Neural progenitor cell (in vitro differentiated cells): ENCODE measurements around the gene CCSER1. TPM values are rescaled to one million over a fixed set of nuclear protein-coding genes. Genes with fewer than 3 reads are reported as not detected.

Experiments used
- DNase-seq: peaks from one replicate; pipeline ENCODE4 v3.0.0-alpha.2; 2016; ENCODE audit warnings: low spot score
- H2AFZ ChIP-seq: fragments of 200-600 bp; sonication (generic); replicated peaks from 2 replicates; pipeline ENCODE4 v1.6.1; 2016; ENCODE audit warnings: antibody characterized with exemption
- H3F3A ChIP-seq: fragments of 200-600 bp; sonication (generic); 2 replicates; pipeline ENCODE4 v1.6.1; 2016; ENCODE audit warnings: antibody characterized with exemption, low read depth
- H3K27ac ChIP-seq: fragments of 200-600 bp; sonication (generic); 2 replicates; pipeline ENCODE4 v1.5.1; 2016; ENCODE audit warnings: mild to moderate bottlenecking
- H3K27me3 ChIP-seq: fragments of 200-600 bp; sonication (generic); 2 replicates; pipeline ENCODE4 v1.6.1; 2016; ENCODE audit warnings: mild to moderate bottlenecking, moderate library complexity
- H3K36me3 ChIP-seq: fragments of 200-600 bp; sonication (generic); 2 replicates; pipeline ENCODE4 v1.5.1; 2016
- H3K4me1 ChIP-seq: fragments of 200-600 bp; sonication (generic); 2 replicates; pipeline ENCODE4 v1.6.1; 2016; ENCODE audit warnings: mixed run types
- H3K4me2 ChIP-seq: fragments of 200-600 bp; sonication (generic); 2 replicates; pipeline ENCODE4 v1.6.1; 2016
- H3K4me3 ChIP-seq: fragments of 200-600 bp; sonication (generic); 2 replicates; pipeline ENCODE4 v1.5.1; 2016
- H3K79me2 ChIP-seq: fragments of 200-600 bp; sonication (generic); 2 replicates; pipeline ENCODE4 v1.6.1; 2016; ENCODE audit warnings: low read depth
- H3K9ac ChIP-seq: fragments of 200-600 bp; sonication (generic); 2 replicates; pipeline ENCODE4 v1.6.1; 2016
- H3K9me3 ChIP-seq: fragments of 200-600 bp; sonication (generic); 2 replicates; pipeline ENCODE4 v1.5.1; 2016; ENCODE audit warnings: low read depth
- H4K20me1 ChIP-seq: fragments of 200-600 bp; sonication (generic); 2 replicates; pipeline ENCODE4 v1.6.1; 2016; ENCODE audit warnings: low read depth
- H3K27ac Mint-ChIP-seq: 3 replicates; pipeline ENCODE4 v1.8.0; 2021; ENCODE audit warnings: mixed read lengths
- H3K27me3 Mint-ChIP-seq: 2 replicates; pipeline ENCODE4 v1.8.0; 2022; ENCODE audit warnings: low read depth, mild to moderate bottlenecking, inconsistent platforms, moderate library complexity, mixed read lengths; ENCODE audit not compliant: insufficient read depth
- H3K36me3 Mint-ChIP-seq: 3 replicates; pipeline ENCODE4 v1.8.0; 2021; ENCODE audit warnings: mixed read lengths
- H3K4me1 Mint-ChIP-seq: 3 replicates; pipeline ENCODE4 v1.8.0; 2021; ENCODE audit warnings: mixed read lengths
- H3K4me3 Mint-ChIP-seq: 3 replicates; pipeline ENCODE4 v1.8.0; 2021; ENCODE audit warnings: mild to moderate bottlenecking, moderate library complexity, mixed read lengths
- H3K9me3 Mint-ChIP-seq: 3 replicates; pipeline ENCODE4 v1.8.0; 2020; ENCODE audit warnings: mixed read lengths
- EZH2 ChIP-seq: fragments of 200-600 bp; sonication (generic); IDR thresholded peaks from 2 replicates; pipeline ENCODE4 v1.6.1; 2017; ENCODE audit warnings: antibody characterized with exemption, mild to moderate bottlenecking, moderate library complexity
- EZH2phosphoT487 ChIP-seq: fragments of 200-600 bp; sonication (generic); IDR thresholded peaks from 2 replicates; pipeline ENCODE4 v1.6.1; 2017; ENCODE audit warnings: antibody characterized with exemption
- total RNA-seq: library from RNA; depleted of rRNA; stranded (reverse); fragments of >200 nt; gene quantifications from 2 replicates; pipeline ENCODE4 v1.2.3, GENCODE V29; 2015; ENCODE audit warnings: low replicate concordance
- TF ChIP-seq, protein P1 (sequence below): fragments of 200-600 bp; sonication (generic); IDR thresholded peaks from 2 replicates; pipeline ENCODE4 v1.5.1; 2017; ENCODE audit warnings: antibody characterized with exemption, mild to moderate bottlenecking

The CCSER1 gene
- total RNA-seq, 1 donor from 2014 or later: 0.77 TPM

DNA sequence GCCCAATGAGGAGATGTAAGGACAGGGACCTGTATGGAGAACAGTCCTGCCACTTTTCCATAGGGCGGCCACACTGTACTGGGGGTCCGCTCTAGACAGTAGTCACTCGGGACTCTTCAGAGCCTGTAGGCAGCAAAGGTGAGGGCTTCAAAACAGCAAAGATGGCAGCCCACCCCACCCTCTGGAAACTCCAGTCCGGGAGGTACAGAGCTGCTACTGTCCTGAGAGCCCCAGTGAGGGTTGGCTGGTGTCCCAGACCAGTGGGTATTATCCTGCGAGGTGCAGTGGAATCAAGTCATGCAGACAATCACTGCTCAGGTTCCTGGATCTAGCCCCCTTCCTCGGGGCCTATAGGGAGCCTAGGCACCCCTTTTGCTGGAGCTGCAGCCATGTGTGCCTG is 1392.0 kb downstream of the CCSER1 start:
- no peaks in the 10 kb centered on the region for H3K27me3 Mint-ChIP-seq
- Histone ChIP-seq H2AFZ (no peak overlapping the region), H3K36me3 (no peaks in the 10 kb centered on the region), H3K4me2 (no peak overlapping the region), H3K9ac (no peak overlapping the region), H3F3A (no peaks in the 10 kb centered on the region), H3K79me2 (no peaks in the 10 kb centered on the region), H4K20me1 (no peaks in the 10 kb centered on the region), H3K27me3 (no peaks in the 10 kb centered on the region), H3K9me3 (no peaks in the 10 kb centered on the region), H3K4me3 (no peak overlapping the region), H3K4me1 (no peaks in the 10 kb centered on the region), H3K27ac (no peak overlapping the region)
- H3K36me3 Mint-ChIP-seq: no peaks in the 10 kb centered on the region
- H3K4me1 Mint-ChIP-seq: no peaks in the 10 kb centered on the region
- no peak overlapping the region for H3K4me3 Mint-ChIP-seq
- no peak for DNase-seq
- TF ChIP-seq EZH2: no peak
- TF ChIP-seq, protein P1, sequence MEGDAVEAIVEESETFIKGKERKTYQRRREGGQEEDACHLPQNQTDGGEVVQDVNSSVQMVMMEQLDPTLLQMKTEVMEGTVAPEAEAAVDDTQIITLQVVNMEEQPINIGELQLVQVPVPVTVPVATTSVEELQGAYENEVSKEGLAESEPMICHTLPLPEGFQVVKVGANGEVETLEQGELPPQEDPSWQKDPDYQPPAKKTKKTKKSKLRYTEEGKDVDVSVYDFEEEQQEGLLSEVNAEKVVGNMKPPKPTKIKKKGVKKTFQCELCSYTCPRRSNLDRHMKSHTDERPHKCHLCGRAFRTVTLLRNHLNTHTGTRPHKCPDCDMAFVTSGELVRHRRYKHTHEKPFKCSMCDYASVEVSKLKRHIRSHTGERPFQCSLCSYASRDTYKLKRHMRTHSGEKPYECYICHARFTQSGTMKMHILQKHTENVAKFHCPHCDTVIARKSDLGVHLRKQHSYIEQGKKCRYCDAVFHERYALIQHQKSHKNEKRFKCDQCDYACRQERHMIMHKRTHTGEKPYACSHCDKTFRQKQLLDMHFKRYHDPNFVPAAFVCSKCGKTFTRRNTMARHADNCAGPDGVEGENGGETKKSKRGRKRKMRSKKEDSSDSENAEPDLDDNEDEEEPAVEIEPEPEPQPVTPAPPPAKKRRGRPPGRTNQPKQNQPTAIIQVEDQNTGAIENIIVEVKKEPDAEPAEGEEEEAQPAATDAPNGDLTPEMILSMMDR: no peak
- H3K27ac Mint-ChIP-seq: no peak overlapping the region
- H3K9me3 Mint-ChIP-seq: peaks cover 10% of the 10 kb centered on the region

DNA sequence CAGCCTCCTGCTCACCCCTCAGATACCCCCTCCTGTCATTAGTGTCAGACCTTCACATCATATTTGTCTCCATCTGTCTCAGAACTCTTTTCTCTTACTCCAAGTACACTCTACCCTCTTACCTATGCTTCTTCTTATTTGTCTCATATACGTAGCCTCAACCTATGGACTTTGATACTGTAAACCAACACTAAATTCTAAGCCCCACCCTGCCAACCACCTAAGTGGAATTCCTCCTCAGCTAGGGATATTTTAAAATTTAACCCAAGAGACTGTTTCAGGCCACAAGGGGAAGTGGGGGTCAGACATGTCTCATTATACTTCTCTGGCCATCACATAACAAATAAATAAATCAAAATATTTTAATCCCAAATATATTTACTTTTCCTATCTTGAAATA is 1398.4 kb downstream of the CCSER1 start:
- Histone ChIP-seq H3K27me3 (no peaks in the 10 kb centered on the region), H3K4me1 (no peaks in the 10 kb centered on the region), H3K9me3 (no peaks in the 10 kb centered on the region), H3K27ac (no peak overlapping the region), H3K36me3 (no peaks in the 10 kb centered on the region), H2AFZ (no peak overlapping the region), H3K4me3 (no peak overlapping the region), H3F3A (no peaks in the 10 kb centered on the region), H4K20me1 (no peaks in the 10 kb centered on the region), H3K79me2 (no peaks in the 10 kb centered on the region), H3K9ac (no peak overlapping the region), H3K4me2 (no peak overlapping the region)
- Mint-ChIP-seq H3K4me1 (no peaks in the 10 kb centered on the region), H3K27ac (no peak overlapping the region), H3K27me3 (no peaks in the 10 kb centered on the region), H3K36me3 (no peaks in the 10 kb centered on the region), H3K9me3 (peaks cover 8% of the 10 kb centered on the region), H3K4me3 (no peak overlapping the region)
- DNase-seq: no peak
- TF ChIP-seq, protein P1: no peak
- no peak for TF ChIP-seq EZH2phosphoT487

DNA sequence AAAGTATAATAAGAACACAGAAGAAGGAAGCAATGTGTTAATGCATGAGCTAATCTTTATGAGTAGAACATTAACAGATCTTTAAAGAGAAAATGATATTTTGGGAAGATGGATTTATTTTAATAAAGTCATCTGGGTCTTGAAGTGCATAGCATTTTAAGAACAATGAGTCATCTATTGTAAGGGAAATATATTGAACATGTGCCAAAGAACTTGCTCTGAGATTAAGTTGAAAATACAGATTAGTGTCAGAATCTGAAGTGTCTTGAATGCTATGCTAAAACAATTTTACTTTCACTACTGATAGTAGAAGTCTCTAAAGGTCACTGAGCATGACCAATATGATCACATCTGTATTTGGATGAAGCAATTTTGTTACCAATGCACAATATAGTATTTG is 1399.9 kb downstream of the CCSER1 start:
- H3F3A ChIP-seq: no peaks in the 10 kb centered on the region
- H3K27ac Mint-ChIP-seq: no peak overlapping the region
- peaks cover 7% of the 10 kb centered on the region for H3K9me3 Mint-ChIP-seq
- H3K36me3 ChIP-seq: no peaks in the 10 kb centered on the region
- H3K36me3 Mint-ChIP-seq: no peaks in the 10 kb centered on the region
- no peak overlapping the region for H3K4me3 ChIP-seq
- no peak overlapping the region for H3K4me3 Mint-ChIP-seq
- H3K79me2 ChIP-seq: no peaks in the 10 kb centered on the region
- DNase-seq: no peak
- no peak overlapping the region for H2AFZ ChIP-seq
- TF ChIP-seq, protein P1: no peak
- no peak for TF ChIP-seq EZH2phosphoT487
- no peak for TF ChIP-seq EZH2
- no peaks in the 10 kb centered on the region for H3K4me1 ChIP-seq
- H3K9ac ChIP-seq: no peak overlapping the region
- H3K27ac ChIP-seq: no peak overlapping the region
- no peaks in the 10 kb centered on the region for H3K4me1 Mint-ChIP-seq
- no peaks in the 10 kb centered on the region for H4K20me1 ChIP-seq
- no peak overlapping the region for H3K4me2 ChIP-seq
- H3K27me3 ChIP-seq: no peaks in the 10 kb centered on the region
- H3K9me3 ChIP-seq: no peaks in the 10 kb centered on the region
- no peaks in the 10 kb centered on the region for H3K27me3 Mint-ChIP-seq

DNA sequence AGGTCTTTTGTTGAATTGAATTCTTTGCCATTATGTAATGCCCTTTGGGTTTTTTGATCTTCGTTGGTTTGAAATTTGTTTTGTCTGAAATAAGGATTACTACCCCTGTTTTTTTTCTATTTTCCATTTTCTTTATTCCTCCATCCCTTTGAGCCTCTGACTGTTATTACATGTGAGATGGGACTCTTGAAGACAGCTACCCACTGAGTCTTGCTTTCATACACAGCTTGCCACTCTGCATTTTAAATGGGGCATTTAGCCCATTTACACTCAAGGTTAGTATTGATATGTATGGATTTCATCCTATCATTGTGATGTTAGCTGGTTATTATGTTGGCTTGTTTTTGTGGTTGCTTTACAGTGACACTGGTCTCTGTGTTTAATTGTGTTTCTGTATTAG is 1440.4 kb downstream of the CCSER1 start:
- H3K79me2 ChIP-seq: no peaks in the 10 kb centered on the region
- no peaks in the 10 kb centered on the region for H3F3A ChIP-seq
- no peaks in the 10 kb centered on the region for H3K27me3 ChIP-seq
- TF ChIP-seq, protein P1: no peak
- TF ChIP-seq EZH2 (no peak), EZH2phosphoT487 (no peak)
- peaks cover 2% of the 10 kb centered on the region for H3K27me3 Mint-ChIP-seq
- H3K4me1 Mint-ChIP-seq: peaks cover 5% of the 10 kb centered on the region
- no peak overlapping the region for H3K27ac ChIP-seq
- H3K4me1 ChIP-seq: peaks cover 9% of the 10 kb centered on the region
- no peak overlapping the region for H3K4me3 ChIP-seq
- H3K36me3 Mint-ChIP-seq: peaks cover 3% of the 10 kb centered on the region
- no peak overlapping the region for H3K4me3 Mint-ChIP-seq
- H2AFZ ChIP-seq: no peak overlapping the region
- no peak for DNase-seq
- no peaks in the 10 kb centered on the region for H3K36me3 ChIP-seq
- H3K9ac ChIP-seq: no peak overlapping the region
- H4K20me1 ChIP-seq: no peaks in the 10 kb centered on the region
- no peak overlapping the region for H3K27ac Mint-ChIP-seq
- peaks cover 24% of the 10 kb centered on the region for H3K9me3 Mint-ChIP-seq
- no peaks in the 10 kb centered on the region for H3K9me3 ChIP-seq
- peak overlapping the region; percentile 6 for H3K4me2 ChIP-seq
